Measurements from ENCODE around the gene PCED1B.
"Not testable (repeated sequence)": the region's sequence is repeated elsewhere in the genome, so short reads cannot be mapped to it uniquely, and the experiment has no call there.

PCED1B gene

GRCh38 chr12:47160316-47161244 is 81.2 kb downstream of the PCED1B start:
- no peak for DNase-seq (ENCODE audit: low read depth in 1 of 2, low spot score in 1 of 2)

DNA sequence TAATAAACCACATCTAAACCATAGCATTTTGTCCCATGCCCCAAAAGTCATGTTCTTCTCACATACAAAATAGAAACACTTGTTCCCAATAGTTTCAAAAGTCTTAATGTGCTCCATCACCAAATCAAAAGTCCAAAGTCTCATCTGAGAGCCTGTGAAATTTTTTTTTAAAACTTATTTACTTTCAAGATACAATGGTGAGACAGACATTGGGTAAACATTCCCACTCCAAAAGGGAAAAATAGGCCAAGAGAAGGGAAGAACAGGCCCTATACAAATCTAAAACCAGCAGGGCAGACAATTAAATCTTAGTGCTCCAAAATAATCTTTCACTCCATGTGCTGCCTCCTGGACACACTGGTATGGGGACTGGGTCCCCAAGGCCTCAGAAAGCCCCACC is 84.7 kb downstream of the PCED1B start:
- no peak for DNase-seq (ENCODE audit: low read depth in 1 of 2, low spot score in 1 of 2)

- DNase-seq (ENCODE audit: low read depth in 1 of 2, low spot score in 1 of 2): no peak
These were observed 85.5 kb downstream of the PCED1B start for GRCh38 chr12:47164724-47165439.

- DNase-seq (ENCODE audit: low read depth in 1 of 2, low spot score in 1 of 2): no peak
These were observed 86.5 kb downstream of the PCED1B start for GRCh38 chr12:47165934-47166333.

- DNase-seq (ENCODE audit: low read depth in 1 of 2, low spot score in 1 of 2): no peak
These were observed 86.9 kb downstream of the PCED1B start for GRCh38 chr12:47166365-47166764.

GRCh38 chr12:47170281-47170680 is 90.9 kb downstream of the PCED1B start:
- not testable (repeated sequence) for DNase-seq (ENCODE audit: low read depth in 1 of 2, low spot score in 1 of 2)

GRCh38 chr12:47178014-47178413 is 98.6 kb downstream of the PCED1B start:
- DNase-seq (ENCODE audit: low read depth in 1 of 2, low spot score in 1 of 2): no peak

DNA sequence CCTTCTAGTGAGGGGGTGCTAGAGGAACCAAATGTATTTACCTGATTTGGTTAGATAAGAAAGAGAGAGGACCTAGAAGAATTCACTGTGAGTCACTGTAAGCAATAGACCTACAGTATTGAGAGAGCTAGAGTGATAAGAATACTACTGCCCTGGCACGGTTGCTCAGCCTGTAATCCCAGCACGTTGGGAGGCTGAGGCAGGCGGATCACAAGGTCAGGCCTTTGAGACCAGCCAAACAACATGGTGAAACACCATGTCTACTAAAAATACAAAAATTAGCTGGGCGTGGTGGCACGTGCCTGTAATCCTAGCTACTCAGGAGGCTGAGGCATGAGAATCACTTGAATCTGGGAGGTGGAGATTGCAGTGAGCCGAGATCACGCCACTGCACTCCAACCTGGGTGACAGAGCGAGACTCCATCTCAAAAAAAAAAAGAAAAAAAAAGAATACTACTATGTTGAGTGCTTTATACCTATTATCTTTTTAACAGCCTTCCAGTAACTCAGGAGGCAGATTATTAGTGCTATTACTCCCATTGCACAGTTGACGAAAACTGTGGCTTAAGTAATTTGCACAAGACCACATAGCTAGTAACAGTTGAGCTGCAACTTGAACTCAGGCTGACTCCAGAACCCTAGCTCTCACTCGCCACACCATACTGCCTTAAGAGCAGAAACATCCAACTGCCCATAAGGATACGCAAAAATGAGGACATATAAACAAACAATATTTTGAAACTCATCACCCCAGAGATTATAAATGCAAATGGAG is 102.9 kb downstream of the PCED1B start:
- DNase-seq (ENCODE audit: low read depth in 1 of 2, low spot score in 1 of 2): not testable (repeated sequence)

DNA sequence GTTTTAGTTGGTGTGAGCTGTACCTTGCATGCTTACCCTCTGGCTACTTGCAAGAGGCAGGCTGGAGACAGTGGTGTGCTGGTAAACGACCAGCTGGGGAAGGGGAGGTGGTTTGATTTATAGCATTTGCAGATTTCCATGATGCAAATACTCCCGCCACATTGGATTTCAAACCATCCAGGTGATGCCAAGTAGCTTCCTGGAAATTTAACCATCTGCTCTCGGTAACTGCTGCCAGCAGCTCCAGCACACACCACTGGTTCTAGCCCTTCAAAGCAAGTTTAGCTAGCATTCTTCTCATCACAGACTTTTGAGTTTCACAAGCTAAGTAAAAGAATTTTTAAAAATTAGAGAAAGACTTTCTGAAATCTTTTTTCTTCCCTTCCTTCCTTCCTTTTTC is 104.8 kb downstream of the PCED1B start:
- no peak for DNase-seq (ENCODE audit: low read depth in 1 of 2, low spot score in 1 of 2)

- no peak for DNase-seq (ENCODE audit: low read depth in 1 of 2, low spot score in 1 of 2)
These were observed 105.4 kb downstream of the PCED1B start for GRCh38 chr12:47184813-47185212.

- DNase-seq (ENCODE audit: low read depth in 1 of 2, low spot score in 1 of 2): no peak
These were observed 106.8 kb downstream of the PCED1B start for GRCh38 chr12:47186246-47186645.

DNA sequence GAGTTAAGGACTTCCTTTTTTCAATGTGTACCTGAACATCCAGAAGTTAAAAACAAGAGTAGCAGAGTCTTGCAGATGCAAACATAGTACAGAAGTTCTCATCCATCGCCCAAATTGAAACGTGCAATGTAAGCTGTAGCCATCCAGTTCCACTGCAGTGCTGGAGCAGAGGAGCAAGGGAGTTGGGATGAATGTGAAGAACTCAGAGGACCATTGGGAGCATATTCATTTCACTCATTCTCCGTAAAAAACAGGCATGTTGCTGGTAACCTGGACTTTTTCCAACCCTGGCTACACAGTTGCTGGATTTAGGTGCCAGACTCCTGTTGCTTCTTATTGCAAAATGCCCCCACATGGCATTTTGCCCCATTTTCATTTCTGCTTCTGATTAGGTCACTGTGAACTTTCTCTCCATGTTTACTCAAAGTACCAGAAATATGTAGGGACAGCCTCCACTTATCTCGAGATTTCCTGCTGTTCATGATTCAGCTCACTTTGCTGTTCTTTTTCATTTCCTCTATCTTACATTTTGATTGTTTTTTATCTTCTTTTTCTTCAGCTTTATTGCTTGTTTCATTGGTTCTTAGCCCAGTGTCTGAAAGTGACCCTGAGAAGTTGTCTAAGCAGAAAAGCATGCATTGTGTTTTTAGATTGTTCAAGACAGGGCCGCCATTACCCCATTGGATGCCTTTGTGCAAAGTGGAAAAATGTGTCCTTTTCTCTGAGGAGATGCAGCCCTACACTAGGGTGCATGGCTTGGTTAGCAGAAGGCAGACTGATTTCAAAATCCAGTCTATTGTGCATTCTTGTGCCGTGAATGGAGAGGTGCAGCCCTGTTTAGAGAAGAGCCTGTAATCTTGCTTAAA is 109.4 kb downstream of the PCED1B start:
- no peak for DNase-seq (ENCODE audit: low read depth in 1 of 2, low spot score in 1 of 2)

DNA sequence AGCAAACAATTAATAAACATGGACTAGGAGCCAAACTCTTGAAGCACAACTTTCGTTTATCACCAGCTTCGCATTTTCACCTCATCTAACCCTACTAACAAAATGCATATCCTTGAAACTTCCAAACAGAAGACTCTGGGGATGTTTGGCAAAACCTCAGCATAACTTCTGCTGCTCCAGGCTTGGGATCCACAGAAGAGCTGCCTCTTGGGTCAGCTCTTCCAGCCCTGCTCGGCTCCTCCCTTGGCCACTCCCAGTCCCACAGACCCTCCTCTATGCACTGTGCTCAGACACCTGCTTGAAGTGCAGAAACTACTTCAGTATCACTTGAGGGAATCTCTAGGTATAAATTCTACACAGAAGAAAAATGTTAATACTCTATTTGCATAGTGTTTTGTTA is 110.3 kb downstream of the PCED1B start:
- no peak for DNase-seq (ENCODE audit: low read depth in 1 of 2, low spot score in 1 of 2)

- DNase-seq (ENCODE audit: low read depth in 1 of 2, low spot score in 1 of 2): no peak
These were observed 110.9 kb downstream of the PCED1B start for GRCh38 chr12:47190271-47190750.

DNA sequence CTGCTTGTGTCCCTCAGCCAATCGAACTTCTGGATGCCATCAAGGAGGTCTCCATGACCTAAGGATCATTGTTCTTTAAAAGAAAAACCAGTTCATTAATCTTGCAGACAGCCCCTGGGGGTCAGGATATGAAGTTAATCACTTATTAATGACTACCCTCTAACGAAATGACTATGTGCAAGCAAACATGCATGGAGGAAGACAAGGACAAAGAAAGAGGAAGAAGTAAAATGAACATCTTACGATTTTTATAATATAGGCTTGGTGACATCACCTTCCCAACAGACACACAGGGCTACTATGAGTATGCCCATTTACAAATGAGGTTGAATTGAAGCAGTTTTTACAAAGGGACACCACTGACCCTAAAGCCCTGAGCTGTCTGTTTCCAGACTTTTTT is 111.5 kb downstream of the PCED1B start:
- DNase-seq (ENCODE audit: low read depth in 1 of 2, low spot score in 1 of 2): no peak

DNA sequence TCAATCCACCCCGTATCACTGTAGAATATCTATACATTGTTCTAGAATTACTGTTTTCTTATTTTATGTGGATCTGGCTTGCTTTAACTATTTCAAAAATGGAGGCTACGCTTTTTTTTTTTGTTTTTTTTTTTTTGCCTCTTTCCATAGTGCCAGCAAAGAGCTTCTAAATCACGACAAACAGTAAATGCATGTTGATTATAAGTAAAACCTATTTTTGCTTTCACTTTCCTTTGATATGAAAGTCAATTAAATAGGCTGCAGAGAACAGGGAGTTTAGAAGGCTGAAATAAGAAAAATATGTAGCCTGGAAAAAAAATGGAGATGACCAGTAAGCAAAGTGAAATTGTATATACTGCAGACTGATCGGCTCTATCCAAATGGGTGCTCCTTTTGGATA is 112.6 kb downstream of the PCED1B start:
- DNase-seq (ENCODE audit: low read depth in 1 of 2, low spot score in 1 of 2): no peak

- DNase-seq (ENCODE audit: low read depth in 1 of 2, low spot score in 1 of 2): no peak
These were observed 113.6 kb downstream of the PCED1B start for GRCh38 chr12:47193066-47193465.

- no peak for DNase-seq (ENCODE audit: low read depth in 1 of 2, low spot score in 1 of 2)
These were observed 115.1 kb downstream of the PCED1B start for GRCh38 chr12:47194501-47194900.

GRCh38 chr12:47200446-47200845 is 121.0 kb downstream of the PCED1B start:
- no peak for DNase-seq (ENCODE audit: low read depth in 1 of 2, low spot score in 1 of 2)

GRCh38 chr12:47201190-47201589 is 121.8 kb downstream of the PCED1B start:
- DNase-seq (ENCODE audit: low read depth in 1 of 2, low spot score in 1 of 2): not testable (repeated sequence)

All from activated T-helper 1 cell treated with anti-CD3 and anti-CD28 coated beads, Interleukin-2, amount 50 U/mL, for 16 hours (primary cell).